ENCODE measurements around the gene DUSP12.

Gene DUSP12

GRCh38 chr1:161727256-161727924 lies 22.2 kb upstream of the DUSP12 start:
- Histone ChIP-seq H3K4me3 (ENCODE audit: control insufficient read depth in 1 of 7, extremely low read depth in 1 of 7, insufficient read depth in 4 of 7, low read depth in 2 of 7, low read length in 6 of 7) (peak overlapping the region; percentile 22 to 89 (median 73)), H3K27me3 (replicated peaks in 2 of 5; ENCODE audit: control insufficient read depth in 4 of 5, insufficient read depth in 5 of 5, low read length in 4 of 5) (peaks cover 0 to 39% (median 11%) of the 10 kb centered on the region in 5 experiments), H3K36me3 (ENCODE audit: control insufficient read depth in 4 of 4, insufficient read depth in 4 of 4, low read length in 3 of 4) (no peaks in the 10 kb centered on the region), H3K4me1 (ENCODE audit: control extremely low read depth in 1 of 4, control insufficient read depth in 4 of 4, insufficient read depth in 4 of 4, low read length in 3 of 4) (peaks cover 4 to 48% (median 23%) of the 10 kb centered on the region in 4 experiments), H3K27ac (ENCODE audit: insufficient read depth in 1 of 2, low read depth in 1 of 2, low read length in 2 of 2, poor library complexity in 1 of 2, severe bottlenecking in 2 of 2) (peak overlapping the region in 1 of 2 experiments; percentile 77), H3K9me3 (ENCODE audit: control extremely low read depth in 1 of 5, control insufficient read depth in 4 of 5, insufficient read depth in 2 of 5, low read depth in 1 of 5, low read length in 4 of 5) (no peaks in the 10 kb centered on the region)
- peak; percentile 52 to 92 (median 90) for DNase-seq
- WGBS (ENCODE audit: insufficient coverage), result 0% methylated on average over 31 of the region's 38 CpGs
- ChIA-PET CTCF (interaction anchor here (1.0 to 6.2 kb wide), 2 partner anchors 10 to 13 kb away, joined by 3 to 74 read pairs; no protein-coding TSS in a partner anchor), POLR2A (no interaction called here)

- CTCF ChIA-PET, result interaction anchor here (6.2 kb wide), 1 partner anchor 12 kb away, joined by 74 read pairs; no protein-coding TSS in a partner anchor
- Histone ChIP-seq H3K4me1 (ENCODE audit: control extremely low read depth in 1 of 4, control insufficient read depth in 4 of 4, insufficient read depth in 4 of 4, low read length in 3 of 4) (peaks cover 4 to 47% (median 23%) of the 10 kb centered on the region in 4 experiments), H3K27ac (ENCODE audit: insufficient read depth in 1 of 2, low read depth in 1 of 2, low read length in 2 of 2, poor library complexity in 1 of 2, severe bottlenecking in 2 of 2) (no peak overlapping the region), H3K9me3 (ENCODE audit: control extremely low read depth in 1 of 5, control insufficient read depth in 4 of 5, insufficient read depth in 2 of 5, low read depth in 1 of 5, low read length in 4 of 5) (no peaks in the 10 kb centered on the region), H3K36me3 (ENCODE audit: control insufficient read depth in 4 of 4, insufficient read depth in 4 of 4, low read length in 3 of 4) (no peaks in the 10 kb centered on the region), H3K27me3 (replicated peaks in 2 of 5; ENCODE audit: control insufficient read depth in 4 of 5, insufficient read depth in 5 of 5, low read length in 4 of 5) (peaks cover 0 to 30% (median 11%) of the 10 kb centered on the region in 5 experiments), H3K4me3 (ENCODE audit: control insufficient read depth in 1 of 7, extremely low read depth in 1 of 7, insufficient read depth in 4 of 7, low read depth in 2 of 7, low read length in 6 of 7) (no peak overlapping the region)
- POLR2A ChIA-PET, result no interaction called here
- no peak for DNase-seq
- 91% methylated on average over 6 of the region's 7 CpGs for WGBS (ENCODE audit: insufficient coverage)
These were observed 21.0 kb upstream of the DUSP12 start for GRCh38 chr1:161728376-161729226.

GRCh38 chr1:161730050-161730564 lies 19.5 kb upstream of the DUSP12 start:
- H3K27ac ChIP-seq (ENCODE audit: insufficient read depth in 1 of 2, low read depth in 1 of 2, low read length in 2 of 2, poor library complexity in 1 of 2, severe bottlenecking in 2 of 2), result no peak overlapping the region
- ChIA-PET POLR2A (no interaction called here), CTCF (interaction anchor here (6.2 kb wide), 1 partner anchor 10 kb away, joined by 74 read pairs; no protein-coding TSS in a partner anchor)

GRCh38 chr1:161731241-161731640 lies 18.3 kb upstream of the DUSP12 start:
- Histone ChIP-seq H3K4me1 (ENCODE audit: control extremely low read depth in 1 of 4, control insufficient read depth in 4 of 4, insufficient read depth in 4 of 4, low read length in 3 of 4) (peaks cover 2 to 36% (median 14%) of the 10 kb centered on the region in 4 experiments), H3K27me3 (replicated peaks in 2 of 5; ENCODE audit: control insufficient read depth in 4 of 5, insufficient read depth in 5 of 5, low read length in 4 of 5) (peaks cover 0 to 15% (median 5%) of the 10 kb centered on the region in 5 experiments), H3K27ac (ENCODE audit: insufficient read depth in 1 of 2, low read depth in 1 of 2, low read length in 2 of 2, poor library complexity in 1 of 2, severe bottlenecking in 2 of 2) (no peak overlapping the region), H3K36me3 (ENCODE audit: control insufficient read depth in 4 of 4, insufficient read depth in 4 of 4, low read length in 3 of 4) (no peaks in the 10 kb centered on the region), H3K9me3 (ENCODE audit: control extremely low read depth in 1 of 5, control insufficient read depth in 4 of 5, insufficient read depth in 2 of 5, low read depth in 1 of 5, low read length in 4 of 5) (no peaks in the 10 kb centered on the region), H3K4me3 (ENCODE audit: control insufficient read depth in 1 of 7, extremely low read depth in 1 of 7, insufficient read depth in 4 of 7, low read depth in 2 of 7, low read length in 6 of 7) (no peak overlapping the region)
- WGBS (ENCODE audit: insufficient coverage), result 100% methylated on average over 3 of the region's 6 CpGs
- CTCF ChIA-PET, result interaction anchor here (3.6 to 6.2 kb wide), 2 partner anchors 9 kb away, joined by 14 to 74 read pairs; no protein-coding TSS in a partner anchor
- no peak for DNase-seq
- POLR2A ChIA-PET, result no interaction called here

More at GRCh38 chr1:161730050-161730564, 19.5 kb upstream of the DUSP12 start:
- Histone ChIP-seq H3K36me3 (ENCODE audit: control insufficient read depth in 4 of 4, insufficient read depth in 4 of 4, low read length in 3 of 4) (no peaks in the 10 kb centered on the region), H3K4me1 (ENCODE audit: control extremely low read depth in 1 of 4, control insufficient read depth in 4 of 4, insufficient read depth in 4 of 4, low read length in 3 of 4) (peaks cover 4 to 47% (median 23%) of the 10 kb centered on the region in 4 experiments), H3K9me3 (ENCODE audit: control extremely low read depth in 1 of 5, control insufficient read depth in 4 of 5, insufficient read depth in 2 of 5, low read depth in 1 of 5, low read length in 4 of 5) (no peaks in the 10 kb centered on the region), H3K27me3 (replicated peaks in 2 of 5; ENCODE audit: control insufficient read depth in 4 of 5, insufficient read depth in 5 of 5, low read length in 4 of 5) (peaks cover 0 to 18% (median 5%) of the 10 kb centered on the region in 5 experiments), H3K4me3 (ENCODE audit: control insufficient read depth in 1 of 7, extremely low read depth in 1 of 7, insufficient read depth in 4 of 7, low read depth in 2 of 7, low read length in 6 of 7) (no peak overlapping the region)
- peak in 1 of 3 donors; percentile 10 for DNase-seq
- 90% methylated on average over 5 of the region's 6 CpGs for WGBS (ENCODE audit: insufficient coverage)

- ChIA-PET POLR2A (no interaction called here), CTCF (interaction anchor here (0.9 to 3.6 kb wide), 6 partner anchors 9 to 249 kb away, joined by 3 to 14 read pairs (median 3); partner anchors contain the start of gene FCRLA)
- Histone ChIP-seq H3K4me3 (ENCODE audit: control insufficient read depth in 1 of 7, extremely low read depth in 1 of 7, insufficient read depth in 4 of 7, low read depth in 2 of 7, low read length in 6 of 7) (no peak overlapping the region), H3K27me3 (replicated peaks in 2 of 5; ENCODE audit: control insufficient read depth in 4 of 5, insufficient read depth in 5 of 5, low read length in 4 of 5) (peaks cover 0 to 15% (median 5%) of the 10 kb centered on the region in 5 experiments), H3K9me3 (ENCODE audit: control extremely low read depth in 1 of 5, control insufficient read depth in 4 of 5, insufficient read depth in 2 of 5, low read depth in 1 of 5, low read length in 4 of 5) (no peaks in the 10 kb centered on the region), H3K4me1 (ENCODE audit: control extremely low read depth in 1 of 4, control insufficient read depth in 4 of 4, insufficient read depth in 4 of 4, low read length in 3 of 4) (peaks cover 2 to 29% (median 7%) of the 10 kb centered on the region in 4 experiments), H3K27ac (ENCODE audit: insufficient read depth in 1 of 2, low read depth in 1 of 2, low read length in 2 of 2, poor library complexity in 1 of 2, severe bottlenecking in 2 of 2) (no peak overlapping the region), H3K36me3 (ENCODE audit: control insufficient read depth in 4 of 4, insufficient read depth in 4 of 4, low read length in 3 of 4) (no peaks in the 10 kb centered on the region)
- 93% methylated on average over 2 of the region's 5 CpGs for WGBS (ENCODE audit: insufficient coverage)
- no peak for DNase-seq
These were observed 17.4 kb upstream of the DUSP12 start for GRCh38 chr1:161731981-161732718.

- Histone ChIP-seq H3K36me3 (ENCODE audit: control insufficient read depth in 4 of 4, insufficient read depth in 4 of 4, low read length in 3 of 4) (no peaks in the 10 kb centered on the region), H3K27me3 (replicated peaks in 2 of 5; ENCODE audit: control insufficient read depth in 4 of 5, insufficient read depth in 5 of 5, low read length in 4 of 5) (peaks cover 0 to 15% (median 5%) of the 10 kb centered on the region in 5 experiments), H3K9me3 (ENCODE audit: control extremely low read depth in 1 of 5, control insufficient read depth in 4 of 5, insufficient read depth in 2 of 5, low read depth in 1 of 5, low read length in 4 of 5) (no peaks in the 10 kb centered on the region), H3K27ac (ENCODE audit: insufficient read depth in 1 of 2, low read depth in 1 of 2, low read length in 2 of 2, poor library complexity in 1 of 2, severe bottlenecking in 2 of 2) (no peak overlapping the region), H3K4me3 (ENCODE audit: control insufficient read depth in 1 of 7, extremely low read depth in 1 of 7, insufficient read depth in 4 of 7, low read depth in 2 of 7, low read length in 6 of 7) (no peak overlapping the region), H3K4me1 (ENCODE audit: control extremely low read depth in 1 of 4, control insufficient read depth in 4 of 4, insufficient read depth in 4 of 4, low read length in 3 of 4) (peaks cover 0 to 16% (median 0%) of the 10 kb centered on the region in 4 experiments)
- ChIA-PET POLR2A (interaction anchor here (0.7 kb wide), 1 partner anchor 36 kb away, joined by 3 read pairs; no protein-coding TSS in a partner anchor), CTCF (interaction anchor here (1.3 to 3.6 kb wide), 2 partner anchors 11 to 27 kb away, joined by 3 to 14 read pairs; partner anchors contain the start of gene FCRLA)
- no peak for DNase-seq
- WGBS (ENCODE audit: insufficient coverage), result 0% methylated on average over 1 of the region's 1 CpG
These were observed 16.1 kb upstream of the DUSP12 start for GRCh38 chr1:161733526-161733925.
